Left renal pelvis (tissue), 4 donors: Measurements from ENCODE around the gene RPL35A. TPM values are rescaled to one million over a fixed set of nuclear protein-coding genes. Genes with fewer than 3 reads are reported as not detected.
"Not testable (repeated sequence)": the region's sequence is repeated elsewhere in the genome, so short reads cannot be mapped to it uniquely, and the experiment has no call there.

ENCODE experiments used
- DNase-seq, 4 donors: peaks; one replicate each; pipeline ENCODE4 v3.0.0-alpha.2; 2013; ENCODE audit warnings: low read depth in 4 of 4, low spot score in 3 of 4
- polyA plus RNA-seq, 4 donors: library from polyadenylated mRNA; unstranded; fragments of 120-200 nt; gene quantifications; one replicate each; pipeline ENCODE4 v1.2.1, GENCODE V29; 2013; ENCODE audit not compliant: insufficient read length in 4 of 4

Gene RPL35A
- polyA plus RNA-seq, 4 donors = 1,642 to 1,812 (median 1,679) TPM

- no peak for DNase-seq
Measured at GRCh38 chr3:197951392-197951990, 1.5 kb downstream of the RPL35A start.

GRCh38 chr3:197952440-197952839 is 2.5 kb downstream of the RPL35A start:
- no peak for DNase-seq

GRCh38 chr3:197953325-197953724 is 3.3 kb downstream of the RPL35A start:
- no peak for DNase-seq

- no peak for DNase-seq
Measured at GRCh38 chr3:197953881-197954280, 3.9 kb downstream of the RPL35A start.

GRCh38 chr3:197955892-197956477 is 6.0 kb downstream of the RPL35A start:
- DNase-seq = no peak

GRCh38 chr3:197956626-197956988 is 6.6 kb downstream of the RPL35A start:
- DNase-seq = no peak

- no peak for DNase-seq
Measured at GRCh38 chr3:197957790-197958133, 7.8 kb downstream of the RPL35A start.

- no peak for DNase-seq
Measured at GRCh38 chr3:197958346-197958745, 8.4 kb downstream of the RPL35A start.

GRCh38 chr3:197958848-197959247 is 8.9 kb downstream of the RPL35A start:
- DNase-seq = not testable (repeated sequence)

GRCh38 chr3:197959500-197959890 is 9.5 kb downstream of the RPL35A start:
- DNase-seq = no peak

- peak; percentile 82 to 88 (median 84) for DNase-seq
Measured at GRCh38 chr3:197959891-197960693, 10.1 kb downstream of the RPL35A start, which contains the start of gene LMLN. LMLN (plus strand) TSS chr3:197960217; CDS start chr3:197960246, 29 bp downstream.

GRCh38 chr3:197960694-197961581 is 10.9 kb downstream of the RPL35A start:
- DNase-seq = peak in 1 of 4 donors; percentile 33

GRCh38 chr3:197961582-197961945 is 11.6 kb downstream of the RPL35A start:
- DNase-seq = no peak

GRCh38 chr3:197963019-197963637 is 13.1 kb downstream of the RPL35A start:
- no peak for DNase-seq

GRCh38 chr3:197967337-197967989 is 17.5 kb downstream of the RPL35A start:
- not testable (repeated sequence) for DNase-seq

GRCh38 chr3:197970588-197970987 is 20.6 kb downstream of the RPL35A start:
- no peak for DNase-seq

GRCh38 chr3:197974016-197974415 is 24.0 kb downstream of the RPL35A start:
- no peak for DNase-seq

- DNase-seq = no peak
Measured at GRCh38 chr3:197975311-197975710, 25.3 kb downstream of the RPL35A start.

- no peak for DNase-seq
Measured at GRCh38 chr3:197983076-197983475, 33.1 kb downstream of the RPL35A start.

GRCh38 chr3:197989651-197990050 is 39.7 kb downstream of the RPL35A start:
- DNase-seq = no peak
